ENCODE data around the gene ADAT2.

- no peak for TF ChIP-seq MYC (IDR thresholded peaks at IDR 0.05; ENCODE audit: low read depth, low read length)
- TF ChIP-seq, protein P1, sequence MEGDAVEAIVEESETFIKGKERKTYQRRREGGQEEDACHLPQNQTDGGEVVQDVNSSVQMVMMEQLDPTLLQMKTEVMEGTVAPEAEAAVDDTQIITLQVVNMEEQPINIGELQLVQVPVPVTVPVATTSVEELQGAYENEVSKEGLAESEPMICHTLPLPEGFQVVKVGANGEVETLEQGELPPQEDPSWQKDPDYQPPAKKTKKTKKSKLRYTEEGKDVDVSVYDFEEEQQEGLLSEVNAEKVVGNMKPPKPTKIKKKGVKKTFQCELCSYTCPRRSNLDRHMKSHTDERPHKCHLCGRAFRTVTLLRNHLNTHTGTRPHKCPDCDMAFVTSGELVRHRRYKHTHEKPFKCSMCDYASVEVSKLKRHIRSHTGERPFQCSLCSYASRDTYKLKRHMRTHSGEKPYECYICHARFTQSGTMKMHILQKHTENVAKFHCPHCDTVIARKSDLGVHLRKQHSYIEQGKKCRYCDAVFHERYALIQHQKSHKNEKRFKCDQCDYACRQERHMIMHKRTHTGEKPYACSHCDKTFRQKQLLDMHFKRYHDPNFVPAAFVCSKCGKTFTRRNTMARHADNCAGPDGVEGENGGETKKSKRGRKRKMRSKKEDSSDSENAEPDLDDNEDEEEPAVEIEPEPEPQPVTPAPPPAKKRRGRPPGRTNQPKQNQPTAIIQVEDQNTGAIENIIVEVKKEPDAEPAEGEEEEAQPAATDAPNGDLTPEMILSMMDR (IDR thresholded peaks at IDR 0.05; ENCODE audit: low read depth, low read length): no peak
- no peak for TF ChIP-seq POLR2A (IDR thresholded peaks at IDR 0.05; ENCODE audit: extremely low read depth, insufficient read length)
- TF ChIP-seq MAX (IDR thresholded peaks at IDR 0.05; ENCODE audit: low read depth, low read length): no peak
These were observed 60.2 kb downstream of the ADAT2 start for GRCh38 chr6:143390278-143390677.
